T-helper 1 cell (primary cell): ENCODE data around the gene PCDHAC1.

ENCODE experiments used
- DNase-seq, 5 donors: peaks; one replicate each; pipeline ENCODE4 v3.0.0-alpha.2; 2012 to 2020

PCDHAC1 gene

DNA sequence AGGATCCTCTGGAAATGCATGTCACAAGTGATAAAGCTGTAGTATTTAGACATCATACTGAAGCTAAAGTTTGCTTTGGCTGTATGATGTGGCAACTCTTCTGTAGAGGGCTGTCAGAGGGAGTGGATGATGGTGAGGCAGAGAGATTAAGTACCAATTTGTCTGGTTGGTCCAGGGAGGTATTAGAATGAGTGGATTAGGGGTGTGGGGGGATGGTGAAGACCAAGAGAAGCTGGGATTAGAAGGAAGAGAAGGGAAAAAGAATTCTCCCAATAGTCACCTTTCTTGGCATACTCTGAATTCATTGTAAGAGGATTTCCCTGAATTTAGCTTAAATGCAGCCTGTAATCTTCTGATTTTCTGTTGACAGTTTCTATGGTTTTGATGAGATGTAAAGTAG, 43.8 kb downstream of the PCDHAC1 start:
- no peak for DNase-seq

- DNase-seq = no peak
Measured at GRCh38 chr5:140973550-140973949, 47.5 kb downstream of the PCDHAC1 start.

DNA sequence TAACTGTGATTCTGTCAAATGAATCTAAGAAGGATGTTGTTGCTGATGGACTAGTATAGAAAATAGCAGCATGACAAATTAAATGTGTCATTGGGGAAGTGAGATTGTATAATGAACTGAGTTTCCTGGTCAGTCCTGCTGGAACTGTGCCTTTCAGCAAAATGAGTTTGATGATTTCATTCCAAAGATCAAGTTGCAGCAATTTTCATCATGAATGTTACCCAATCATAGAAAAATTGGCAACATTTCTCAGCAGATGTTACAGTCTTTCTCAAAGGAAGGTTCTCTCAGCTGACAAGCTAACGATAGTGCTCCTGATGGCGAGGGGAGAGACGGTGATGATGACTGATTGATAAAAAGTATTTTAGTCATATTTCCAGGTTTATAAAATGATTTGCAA, 50.9 kb downstream of the PCDHAC1 start:
- DNase-seq = no peak

GRCh38 chr5:140978260-140978659, 52.2 kb downstream of the PCDHAC1 start:
- no peak for DNase-seq

DNA sequence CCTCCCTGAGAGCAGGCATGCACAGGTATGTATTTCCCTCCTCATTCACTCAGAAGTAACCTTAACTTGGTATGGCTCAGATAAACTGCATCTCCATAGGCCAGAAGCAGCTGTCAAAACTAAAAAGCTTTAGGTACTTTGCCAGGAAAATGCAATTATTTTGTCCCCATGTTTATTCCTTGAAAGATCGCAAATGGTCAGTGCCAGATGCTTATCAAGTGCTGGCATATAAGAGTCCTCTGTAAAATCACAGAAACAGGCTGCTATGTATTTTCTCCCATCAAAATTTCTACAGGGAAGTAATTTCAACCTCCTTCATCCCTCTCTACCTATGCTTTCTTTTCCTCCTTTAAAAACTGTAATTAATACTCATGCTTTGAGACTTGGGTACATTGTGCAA, 52.9 kb downstream of the PCDHAC1 start:
- DNase-seq = no peak
